T-helper 17 cell (primary cell): ENCODE results near the gene IRAK4. TPM values are rescaled to one million over a fixed set of nuclear protein-coding genes. Genes with fewer than 3 reads are reported as not detected.

Experiments used
- ATAC-seq: fragments of 150-1000 bp; cut with Tn5 transposase; 2 replicates; pipeline ENCODE4 v1.10.0; 2021; ENCODE audit warnings: mild to moderate bottlenecking, moderate library complexity
- DNase-seq, 3 donors: peaks; one replicate each; pipeline versions ENCODE4 v3.0.0 to v3.0.0-alpha.2; 2020 to 2021
- H3K9me3 ChIP-seq: one replicate; pipeline ENCODE4 v1.7.0; 2013; ENCODE audit warnings: low read length, mild to moderate bottlenecking; ENCODE audit not compliant: control insufficient read depth, poor library complexity, severe bottlenecking
- H3K27ac Mint-ChIP-seq: one replicate; pipeline ENCODE4 v1.8.0; 2022; ENCODE audit warnings: mild to moderate bottlenecking, moderate library complexity, mixed read lengths
- H3K27me3 Mint-ChIP-seq: one replicate; pipeline ENCODE4 v1.8.0; 2022; ENCODE audit warnings: mixed read lengths
- H3K36me3 Mint-ChIP-seq: one replicate; pipeline ENCODE4 v1.8.0; 2022; ENCODE audit warnings: low read depth, mixed read lengths
- H3K4me1 Mint-ChIP-seq: one replicate; pipeline ENCODE4 v1.8.0; 2022; ENCODE audit warnings: mild to moderate bottlenecking, mixed read lengths
- H3K4me3 Mint-ChIP-seq: one replicate; pipeline ENCODE4 v1.8.0; 2022; ENCODE audit warnings: mild to moderate bottlenecking, moderate library complexity, mixed read lengths
- total RNA-seq, 4 donors: library from RNA in 2 of 4; stranded (reverse) in 2 of 4; gene quantifications; one replicate each; pipeline ENCODE4 v1.2.3 and lab custom pipeline; 2022 to 2026

The IRAK4 gene
- total RNA-seq, 2 donors from 2014 or later: 44.5 to 53.6 TPM

- no peak overlapping the region for H3K4me3 Mint-ChIP-seq
- H3K27ac Mint-ChIP-seq: no peak overlapping the region
- ATAC-seq (no peak), DNase-seq (no peak)
- no peaks in the 10 kb centered on the region for H3K4me1 Mint-ChIP-seq
- H3K9me3 ChIP-seq: no peaks in the 10 kb centered on the region
- H3K36me3 Mint-ChIP-seq: no peaks in the 10 kb centered on the region
- H3K27me3 Mint-ChIP-seq: no peaks in the 10 kb centered on the region
These were observed 37.0 kb downstream of the IRAK4 start for GRCh38 chr12:43795716-43796280.

GRCh38 chr12:43797561-43798217 lies 38.9 kb downstream of the IRAK4 start:
- H3K9me3 ChIP-seq: no peaks in the 10 kb centered on the region
- H3K4me1 Mint-ChIP-seq: no peaks in the 10 kb centered on the region
- H3K27me3 Mint-ChIP-seq: no peaks in the 10 kb centered on the region
- DNase-seq (no peak), ATAC-seq (no peak)
- H3K4me3 Mint-ChIP-seq: no peak overlapping the region
- no peaks in the 10 kb centered on the region for H3K36me3 Mint-ChIP-seq
- no peak overlapping the region for H3K27ac Mint-ChIP-seq

- no peak for DNase-seq
- peaks cover 16% of the 10 kb centered on the region for H3K4me1 Mint-ChIP-seq
These were observed 46.6 kb downstream of the IRAK4 start for GRCh38 chr12:43805149-43805859.

GRCh38 chr12:43805860-43806736 lies 47.3 kb downstream of the IRAK4 start, which contains the start of gene TWF1:
Gene TWF1, minus strand, starts transcription at chr12:43806317. Its CDS starts 72 bp downstream, at chr12:43806245.
- Mint-ChIP-seq H3K4me3 (peak within 1 kb of the TSS; percentile 98), H3K36me3 (peaks cover 3% of the 10 kb centered on the region), H3K4me1 (peaks cover 16% of the 10 kb centered on the region), H3K27ac (peak within 1 kb of the TSS; percentile 96), H3K27me3 (no peaks in the 10 kb centered on the region)
- no peaks in the 10 kb centered on the region for H3K9me3 ChIP-seq
- peak; percentile 92 for ATAC-seq
- peak; percentile 76 to 80 (median 79) for DNase-seq

More at GRCh38 chr12:43805149-43805859, 46.6 kb downstream of the IRAK4 start:
- peak overlapping the region; percentile 96 for H3K27ac Mint-ChIP-seq
- H3K27me3 Mint-ChIP-seq: no peaks in the 10 kb centered on the region
- H3K36me3 Mint-ChIP-seq: peaks cover 3% of the 10 kb centered on the region
- H3K9me3 ChIP-seq: no peaks in the 10 kb centered on the region
- H3K4me3 Mint-ChIP-seq: peak overlapping the region; percentile 98
- ATAC-seq: peak; percentile 29

GRCh38 chr12:43806737-43807072 lies 48.0 kb downstream of the IRAK4 start:
- no peaks in the 10 kb centered on the region for H3K27me3 Mint-ChIP-seq
- H3K4me1 Mint-ChIP-seq: peaks cover 16% of the 10 kb centered on the region
- no peak for DNase-seq
- peak overlapping the region; percentile 98 for H3K4me3 Mint-ChIP-seq
- H3K27ac Mint-ChIP-seq: peak overlapping the region; percentile 96
- ATAC-seq: no peak
- no peaks in the 10 kb centered on the region for H3K9me3 ChIP-seq
- peaks cover 3% of the 10 kb centered on the region for H3K36me3 Mint-ChIP-seq

GRCh38 chr12:43807386-43807785 lies 48.6 kb downstream of the IRAK4 start:
- H3K27me3 Mint-ChIP-seq: no peaks in the 10 kb centered on the region
- H3K4me3 Mint-ChIP-seq: peak overlapping the region; percentile 98
- H3K9me3 ChIP-seq: no peaks in the 10 kb centered on the region
- peaks cover 16% of the 10 kb centered on the region for H3K4me1 Mint-ChIP-seq
- H3K27ac Mint-ChIP-seq: peak overlapping the region; percentile 96
- DNase-seq: no peak
- H3K36me3 Mint-ChIP-seq: peaks cover 3% of the 10 kb centered on the region
- no peak for ATAC-seq

GRCh38 chr12:43812057-43812456 lies 53.3 kb downstream of the IRAK4 start:
- no peaks in the 10 kb centered on the region for H3K27me3 Mint-ChIP-seq
- H3K27ac Mint-ChIP-seq: no peak overlapping the region
- no peak for ATAC-seq
- no peak for DNase-seq
- no peaks in the 10 kb centered on the region for H3K9me3 ChIP-seq
- H3K4me1 Mint-ChIP-seq: peaks cover 19% of the 10 kb centered on the region
- no peaks in the 10 kb centered on the region for H3K36me3 Mint-ChIP-seq
- H3K4me3 Mint-ChIP-seq: no peak overlapping the region

GRCh38 chr12:43812926-43813325 lies 54.2 kb downstream of the IRAK4 start:
- H3K27me3 Mint-ChIP-seq: no peaks in the 10 kb centered on the region
- H3K9me3 ChIP-seq: no peaks in the 10 kb centered on the region
- H3K27ac Mint-ChIP-seq: no peak overlapping the region
- no peaks in the 10 kb centered on the region for H3K36me3 Mint-ChIP-seq
- H3K4me1 Mint-ChIP-seq: peaks cover 15% of the 10 kb centered on the region
- no peak for ATAC-seq
- no peak overlapping the region for H3K4me3 Mint-ChIP-seq
- DNase-seq: no peak

GRCh38 chr12:43815416-43815815 lies 56.7 kb downstream of the IRAK4 start:
- H3K4me1 Mint-ChIP-seq: peaks cover 15% of the 10 kb centered on the region
- no peak for ATAC-seq
- H3K9me3 ChIP-seq: no peaks in the 10 kb centered on the region
- H3K27me3 Mint-ChIP-seq: peaks cover 5% of the 10 kb centered on the region
- H3K27ac Mint-ChIP-seq: no peak overlapping the region
- no peak overlapping the region for H3K4me3 Mint-ChIP-seq
- DNase-seq: no peak
- no peaks in the 10 kb centered on the region for H3K36me3 Mint-ChIP-seq

GRCh38 chr12:43816168-43816567 lies 57.4 kb downstream of the IRAK4 start:
- DNase-seq: no peak
- no peak overlapping the region for H3K27ac Mint-ChIP-seq
- H3K36me3 Mint-ChIP-seq: no peaks in the 10 kb centered on the region
- peaks cover 15% of the 10 kb centered on the region for H3K4me1 Mint-ChIP-seq
- H3K9me3 ChIP-seq: no peaks in the 10 kb centered on the region
- H3K4me3 Mint-ChIP-seq: no peak overlapping the region
- peaks cover 5% of the 10 kb centered on the region for H3K27me3 Mint-ChIP-seq
- ATAC-seq: no peak

- H3K4me1 Mint-ChIP-seq: peaks cover 4% of the 10 kb centered on the region
- no peak for DNase-seq
- peaks cover 3% of the 10 kb centered on the region for H3K27me3 Mint-ChIP-seq
- H3K27ac Mint-ChIP-seq: no peak overlapping the region
- no peak overlapping the region for H3K4me3 Mint-ChIP-seq
- ATAC-seq: no peak
- H3K9me3 ChIP-seq: no peaks in the 10 kb centered on the region
- H3K36me3 Mint-ChIP-seq: no peaks in the 10 kb centered on the region
These were observed 65.5 kb downstream of the IRAK4 start for GRCh38 chr12:43824207-43824775.

- H3K9me3 ChIP-seq: no peaks in the 10 kb centered on the region
- peaks cover 8% of the 10 kb centered on the region for H3K4me1 Mint-ChIP-seq
- ATAC-seq: no peak
- no peak for DNase-seq
- no peak overlapping the region for H3K27ac Mint-ChIP-seq
- H3K4me3 Mint-ChIP-seq: no peak overlapping the region
- H3K36me3 Mint-ChIP-seq: no peaks in the 10 kb centered on the region
- H3K27me3 Mint-ChIP-seq: no peaks in the 10 kb centered on the region
These were observed 67.9 kb downstream of the IRAK4 start for GRCh38 chr12:43826681-43827080.

GRCh38 chr12:43827093-43827492 lies 68.3 kb downstream of the IRAK4 start:
- no peak overlapping the region for H3K27ac Mint-ChIP-seq
- DNase-seq: no peak
- no peaks in the 10 kb centered on the region for H3K9me3 ChIP-seq
- no peak overlapping the region for H3K4me3 Mint-ChIP-seq
- no peaks in the 10 kb centered on the region for H3K36me3 Mint-ChIP-seq
- no peaks in the 10 kb centered on the region for H3K27me3 Mint-ChIP-seq
- peaks cover 12% of the 10 kb centered on the region for H3K4me1 Mint-ChIP-seq
- ATAC-seq: no peak
